ENCODE data around the gene TNRC6B. TPM values are rescaled to one million over a fixed set of nuclear protein-coding genes. Genes with fewer than 3 reads are reported as not detected.

Gene TNRC6B
- total RNA-seq, 1 experiment from 2014 or later = 58.1 TPM

- Histone ChIP-seq H2BK20ac (ENCODE audit: low read depth, low read length, poor library complexity, severe bottlenecking) (no peak overlapping the region), H3K4me2 (ENCODE audit: insufficient read depth, insufficient read length, low read length) (no peak overlapping the region), H3K4me1 (ENCODE audit: insufficient read depth, low read length) (peaks cover 10% of the 10 kb centered on the region), H3K9ac (ENCODE audit: extremely low read depth, insufficient read length, low read length) (no peak overlapping the region), H4K20me1 (ENCODE audit: control insufficient read depth, insufficient read depth, insufficient read length) (peaks cover 2% of the 10 kb centered on the region), H3K14ac (ENCODE audit: insufficient read depth, low read length) (no peak overlapping the region), H3K27me3 (ENCODE audit: insufficient read depth, low read length) (no peaks in the 10 kb centered on the region), H3K23ac (ENCODE audit: insufficient read length, low read depth, low read length) (no peak overlapping the region), H2BK12ac (ENCODE audit: insufficient read length, low read depth, low read length) (no peak overlapping the region), H3T11ph (ENCODE audit: low read length) (no peak overlapping the region), H2BK120ac (ENCODE audit: low read depth, low read length, poor library complexity, severe bottlenecking) (no peak overlapping the region), H3K9me3 (ENCODE audit: control insufficient read depth, low read depth, low read length) (no peaks in the 10 kb centered on the region), H3K23me2 (ENCODE audit: insufficient read length, low read depth, low read length, poor library complexity, severe bottlenecking) (no peaks in the 10 kb centered on the region), H4K8ac (replicated peaks; ENCODE audit: insufficient read length, low read depth, low read length) (no peak overlapping the region), H2BK15ac (ENCODE audit: low read depth, low read length) (no peak overlapping the region), H4K91ac (ENCODE audit: insufficient read length, low read depth, low read length) (no peak overlapping the region), H3K27ac (ENCODE audit: insufficient read length, low read depth, low read length) (no peak overlapping the region), H3K79me2 (ENCODE audit: insufficient read depth, low read length) (no peaks in the 10 kb centered on the region), H2AFZ (ENCODE audit: low read length) (no peak overlapping the region), H2BK5ac (ENCODE audit: insufficient read length, low read length) (no peak overlapping the region), H3K18ac (ENCODE audit: insufficient read length, low read depth, low read length) (no peak overlapping the region), H4K5ac (ENCODE audit: insufficient read length, low read depth, low read length) (no peak overlapping the region), H3K4ac (ENCODE audit: low read depth, low read length) (no peak overlapping the region), H3K56ac (ENCODE audit: insufficient read length, low read depth, low read length) (no peak overlapping the region), H2AK5ac (ENCODE audit: insufficient read length, low read length) (no peak overlapping the region), H3K79me1 (ENCODE audit: insufficient read depth, low read depth, low read length, poor library complexity, severe bottlenecking) (no peaks in the 10 kb centered on the region)
- Mint-ChIP-seq H3K36me3 (ENCODE audit: insufficient read depth in 1 of 3, low read depth in 3 of 3) (peaks cover 0 to 34% (median 12%) of the 10 kb centered on the region in 3 experiments; a peak in 4 of 7 replicates), H3K4me1 (peaks cover 70 to 81% of the 10 kb centered on the region in 2 experiments), H3K27me3 (ENCODE audit: low read depth) (no peaks in the 10 kb centered on the region; the same call in none of the 2 replicates), H3K9me3 (no peaks in the 10 kb centered on the region), H3K27ac (no peak overlapping the region), H3K4me3 (no peak overlapping the region)
- no peak for DNase-seq
- no CpG with 5 or more reads among the region's 9 CpGs for WGBS (ENCODE audit: extremely low coverage, insufficient read length, low lambda C conversion rate)
- no peak for TF ChIP-seq CTCF (conservative IDR thresholded peaks at IDR 0.05)
Observed at GRCh38 chr22:40329466-40329865, 151.7 kb downstream of the TNRC6B start.

All from H9 (cell line).